ENCODE results near the gene MYO7B. TPM values are rescaled to one million over a fixed set of nuclear protein-coding genes. Genes with fewer than 3 reads are reported as not detected.
A peak's percentile ranks its signal among the peaks of the same experiment; 100 is the strongest.

MYO7B gene
- polyA plus RNA-seq, 1 of the 3 experiments (the other 2 are of a cell fraction) = 0.08 TPM

- H3K4me3 ChIP-seq (ENCODE audit: low read depth in 2 of 2, low read length in 1 of 2) = no peak overlapping the region; a peak in 1 of 4 replicates
- no peak overlapping the region for H3K4me2 ChIP-seq
- H3K9ac ChIP-seq = no peak overlapping the region
- H3F3A ChIP-seq (replicated peaks; ENCODE audit: insufficient read depth) = no peaks in the 10 kb centered on the region
- no peaks in the 10 kb centered on the region for H3K9me3 ChIP-seq
- TF ChIP-seq EP300 (IDR thresholded peaks at IDR 0.05; ENCODE audit: borderline replicate concordance in 1 of 2, low read depth in 1 of 2, low read length in 1 of 2) (no peak), RFX5 (IDR thresholded peaks at IDR 0.05; ENCODE audit: low read length) (no peak), SMC3 (IDR thresholded peaks at IDR 0.05; ENCODE audit: low read depth, low read length) (peak; percentile 86), RAD21 (IDR thresholded peaks at IDR 0.05; ENCODE audit: low read length) (peak; percentile 89), CTCF (IDR thresholded peaks at IDR 0.05) (peak; percentile 74)
- WGBS (ENCODE audit: low lambda C conversion rate) = 71% methylated on average over 10 of the region's 10 CpGs
- H3K9me2 ChIP-seq = no peaks in the 10 kb centered on the region
- no peaks in the 10 kb centered on the region for H3K36me3 ChIP-seq (replicated peaks in 1 of 2; ENCODE audit: control insufficient read depth in 1 of 2, insufficient read depth in 2 of 2, low read length in 1 of 2)
- peak; percentile 82 for DNase-seq
- ChIA-PET CTCF (interaction anchor here (0.6 to 2.5 kb wide), 41 partner anchors 8 to 299 kb away, joined by 3 to 37 read pairs (median 4); partner anchors contain the start of genes LIMS2 and SFT2D3), POLR2A (interaction anchor here (1.9 kb wide), 1 partner anchor 65 kb away, joined by 4 read pairs; the partner anchor contains the start of gene IWS1)
- no peak overlapping the region for H3K27ac ChIP-seq (ENCODE audit: low read depth in 2 of 2, low read length in 1 of 2)
- no peaks in the 10 kb centered on the region for H3K79me2 ChIP-seq (ENCODE audit: insufficient read depth)
- H2AFZ ChIP-seq (ENCODE audit: low read depth) = no peak overlapping the region; the same call in 1 of the 2 replicates
- H3K27me3 ChIP-seq (ENCODE audit: insufficient read depth) = no peaks in the 10 kb centered on the region
- no peaks in the 10 kb centered on the region for H4K20me1 ChIP-seq (ENCODE audit: insufficient read depth)
- no peaks in the 10 kb centered on the region for H3K4me1 ChIP-seq (ENCODE audit: control insufficient read depth in 1 of 2, insufficient read depth in 2 of 2, low read depth in 1 of 2, low read length in 1 of 2)
Observed at GRCh38 chr2:127591221-127591923, 55.9 kb downstream of the MYO7B start.

GRCh38 chr2:127592761-127593227 is 57.3 kb downstream of the MYO7B start:
- no peaks in the 10 kb centered on the region for H3K9me3 ChIP-seq
- no peaks in the 10 kb centered on the region for H3K9me2 ChIP-seq
- no peak overlapping the region for H3K4me3 ChIP-seq (ENCODE audit: low read depth in 2 of 2, low read length in 1 of 2)
- no peaks in the 10 kb centered on the region for H4K20me1 ChIP-seq (ENCODE audit: insufficient read depth)
- POLR2A ChIA-PET = no interaction called here
- H2AFZ ChIP-seq (ENCODE audit: low read depth) = no peak overlapping the region
- CTCF ChIA-PET = interaction anchor here (1.0 kb wide), 1 partner anchor 57 kb away, joined by 4 read pairs; no protein-coding TSS in a partner anchor
- H3K27me3 ChIP-seq (ENCODE audit: insufficient read depth) = no peaks in the 10 kb centered on the region
- DNase-seq = no peak
- H3K27ac ChIP-seq (ENCODE audit: low read depth in 2 of 2, low read length in 1 of 2) = no peak overlapping the region
- no peaks in the 10 kb centered on the region for H3F3A ChIP-seq (replicated peaks; ENCODE audit: insufficient read depth)
- no peaks in the 10 kb centered on the region for H3K36me3 ChIP-seq (replicated peaks in 1 of 2; ENCODE audit: control insufficient read depth in 1 of 2, insufficient read depth in 2 of 2, low read length in 1 of 2)
- H3K79me2 ChIP-seq (ENCODE audit: insufficient read depth) = no peaks in the 10 kb centered on the region
- no peak overlapping the region for H3K4me2 ChIP-seq
- no peak overlapping the region for H3K9ac ChIP-seq
- WGBS (ENCODE audit: low lambda C conversion rate) = 100% methylated on average over 1 of the region's 37 CpGs
- H3K4me1 ChIP-seq (ENCODE audit: control insufficient read depth in 1 of 2, insufficient read depth in 2 of 2, low read depth in 1 of 2, low read length in 1 of 2) = no peaks in the 10 kb centered on the region
- TF ChIP-seq FOSL2 (IDR thresholded peaks at IDR 0.05; ENCODE audit: borderline replicate concordance, low read depth) (no peak), TCF12 (IDR thresholded peaks at IDR 0.05) (no peak), USF2 (IDR thresholded peaks at IDR 0.05; ENCODE audit: borderline replicate concordance, low read depth, low read length) (no peak), EP300 (IDR thresholded peaks at IDR 0.05; ENCODE audit: borderline replicate concordance in 1 of 2, low read depth in 1 of 2, low read length in 1 of 2) (no peak), MEF2A (IDR thresholded peaks at IDR 0.05; ENCODE audit: borderline replicate concordance, low read depth) (no peak), USF1 (IDR thresholded peaks at IDR 0.05; ENCODE audit: borderline replicate concordance, low read depth) (no peak), ZBTB33 (IDR thresholded peaks at IDR 0.05; ENCODE audit: borderline replicate concordance, low read depth) (no peak), SIN3A (IDR thresholded peaks at IDR 0.05; ENCODE audit: borderline replicate concordance, low read depth, low read length) (no peak), NFIC (IDR thresholded peaks at IDR 0.05; ENCODE audit: borderline replicate concordance) (no peak), MXI1 (IDR thresholded peaks at IDR 0.05; ENCODE audit: low read depth, low read length) (no peak), REST (IDR thresholded peaks at IDR 0.05; ENCODE audit: low read depth, low read length) (no peak)
